ENCODE results near the gene EGR1. TPM values are rescaled to one million over a fixed set of nuclear protein-coding genes. Genes with fewer than 3 reads are reported as not detected.

The EGR1 gene
- polyA plus RNA-seq, 1 of the 3 experiments (the other 2 are of a cell fraction), result 48.0 TPM

GRCh38 chr5:138466900-138467710 lies 1.8 kb downstream of the EGR1 start:
- H3K4me1 ChIP-seq (ENCODE audit: control insufficient read depth in 1 of 2, insufficient read depth in 2 of 2, low read depth in 1 of 2, low read length in 1 of 2), result peaks cover 9 to 19% of the 10 kb centered on the region in 2 experiments; a peak in 1 of 4 replicates
- peak; percentile 27 for DNase-seq
- no peak overlapping the region; a peak in 1 of 4 replicates for H3K27ac ChIP-seq (ENCODE audit: low read depth in 2 of 2, low read length in 1 of 2)
- TF ChIP-seq MAX (IDR thresholded peaks at IDR 0.05; ENCODE audit: low read depth) (no peak), SMC3 (IDR thresholded peaks at IDR 0.05; ENCODE audit: low read depth, low read length) (no peak), USF2 (IDR thresholded peaks at IDR 0.05; ENCODE audit: borderline replicate concordance, low read depth, low read length) (no peak), RCOR1 (IDR thresholded peaks at IDR 0.05; ENCODE audit: low read length) (no peak), CTCF (IDR thresholded peaks at IDR 0.05) (no peak), MXI1 (IDR thresholded peaks at IDR 0.05; ENCODE audit: low read depth, low read length) (no peak), FOSL2 (IDR thresholded peaks at IDR 0.05; ENCODE audit: borderline replicate concordance, low read depth) (no peak), SIN3A (IDR thresholded peaks at IDR 0.05; ENCODE audit: borderline replicate concordance, low read depth, low read length) (no peak), RAD21 (IDR thresholded peaks at IDR 0.05; ENCODE audit: low read length) (no peak), RXRA (IDR thresholded peaks at IDR 0.05; ENCODE audit: borderline replicate concordance, low read depth) (no peak), FOXJ3 (CRISPR knock-in tag; IDR thresholded peaks at IDR 0.05) (no peak), POLR2AphosphoS5 (IDR thresholded peaks at IDR 0.05; ENCODE audit: low read depth, low read length) (no peak), TEAD4 (IDR thresholded peaks at IDR 0.05; ENCODE audit: borderline replicate concordance, insufficient read depth) (no peak)
- peaks cover 0 to 13% of the 10 kb centered on the region in 2 experiments for H3K36me3 ChIP-seq (replicated peaks in 1 of 2; ENCODE audit: control insufficient read depth in 1 of 2, insufficient read depth in 2 of 2, low read length in 1 of 2)
- H3K4me3 ChIP-seq (ENCODE audit: low read depth in 2 of 2, low read length in 1 of 2), result peak overlapping the region; percentile 81 to 83; a peak in 3 of 4 replicates
- peaks cover 12% of the 10 kb centered on the region; the same call in 1 of the 2 replicates for H3K79me2 ChIP-seq (ENCODE audit: insufficient read depth)
- POLR2A ChIA-PET, result interaction anchor here (2.9 to 3.2 kb wide), 2 partner anchors 23 to 26 kb away, joined by 9 to 22 read pairs; no protein-coding TSS in a partner anchor
- H3K4me2 ChIP-seq, result peak overlapping the region; percentile 98
- no peaks in the 10 kb centered on the region for H3K9me2 ChIP-seq
- H3K27me3 ChIP-seq (ENCODE audit: insufficient read depth), result no peaks in the 10 kb centered on the region
- H2AFZ ChIP-seq (ENCODE audit: low read depth), result no peak overlapping the region
- H4K20me1 ChIP-seq (ENCODE audit: insufficient read depth), result peaks cover 37% of the 10 kb centered on the region
- peak overlapping the region; percentile 97; the same call in 1 of the 2 replicates for H3K9ac ChIP-seq
- CTCF ChIA-PET, result interaction anchor here (0.8 to 11.7 kb wide), 8 partner anchors 10 to 59 kb away, joined by 3 to 196 read pairs (median 6); no protein-coding TSS in a partner anchor
- WGBS (ENCODE audit: low lambda C conversion rate), result 95% methylated on average over 44 of the region's 45 CpGs
- H3K9me3 ChIP-seq, result no peaks in the 10 kb centered on the region
- peaks cover 38% of the 10 kb centered on the region for H3F3A ChIP-seq (replicated peaks; ENCODE audit: insufficient read depth)
